ENCODE measurements around the gene CA10. TPM values are rescaled to one million over a fixed set of nuclear protein-coding genes. Genes with fewer than 3 reads are reported as not detected.

Gene CA10
- total RNA-seq, 1 donor = not detected

GRCh38 chr17:51946311-51946710, 212.2 kb downstream of the CA10 start:
- Histone ChIP-seq H3K36me3 (ENCODE audit: insufficient read depth, low read length) (no peaks in the 10 kb centered on the region), H4K20me1 (ENCODE audit: insufficient read depth, low read length) (no peaks in the 10 kb centered on the region), H3K4me3 (ENCODE audit: insufficient read depth, low read length) (no peak overlapping the region), H3K4me1 (ENCODE audit: insufficient read depth, low read length) (no peaks in the 10 kb centered on the region), H3K27ac (ENCODE audit: low read depth, low read length) (no peak overlapping the region), H3K27me3 (ENCODE audit: insufficient read depth, low read length) (no peaks in the 10 kb centered on the region), H2AFZ (ENCODE audit: low read length) (no peak overlapping the region), H3K4me2 (ENCODE audit: insufficient read depth, low read length) (no peak overlapping the region), H3K9me3 (ENCODE audit: low read depth, low read length) (no peaks in the 10 kb centered on the region), H3K79me2 (ENCODE audit: insufficient read depth, low read length) (no peaks in the 10 kb centered on the region)
- DNase-seq (ENCODE audit: insufficient read length, low spot score, missing footprints) = no peak
- no peak for TF ChIP-seq CTCF (IDR thresholded peaks at IDR 0.05; ENCODE audit: extremely low read depth, low read depth, low read length)

DNA sequence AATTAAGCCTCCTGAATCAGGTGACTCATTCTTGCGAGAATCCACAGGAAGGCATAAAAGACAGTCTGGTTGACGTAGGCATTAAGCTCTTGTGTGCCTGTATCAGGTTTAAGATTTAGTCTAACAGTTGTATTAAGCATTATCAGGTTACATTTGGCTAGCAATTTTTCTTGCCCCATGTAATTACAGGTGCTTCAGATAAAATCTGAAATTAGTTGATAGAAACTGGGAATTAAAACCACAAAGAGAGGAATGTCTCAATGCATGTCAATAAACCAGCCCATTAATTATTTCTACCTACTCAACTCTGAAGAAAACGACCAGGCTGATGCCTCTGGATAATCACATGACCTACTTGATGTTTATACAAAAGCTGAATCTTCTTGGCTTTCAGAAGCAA, 217.2 kb downstream of the CA10 start:
- no peaks in the 10 kb centered on the region for H3K4me1 ChIP-seq (ENCODE audit: insufficient read depth, low read length)
- H3K4me3 ChIP-seq (ENCODE audit: insufficient read depth, low read length) = no peak overlapping the region
- no peaks in the 10 kb centered on the region for H3K27me3 ChIP-seq (ENCODE audit: insufficient read depth, low read length)
- no peak overlapping the region for H2AFZ ChIP-seq (ENCODE audit: low read length)
- no peaks in the 10 kb centered on the region for H4K20me1 ChIP-seq (ENCODE audit: insufficient read depth, low read length)
- no peak overlapping the region for H3K4me2 ChIP-seq (ENCODE audit: insufficient read depth, low read length)
- no peaks in the 10 kb centered on the region for H3K9me3 ChIP-seq (ENCODE audit: low read depth, low read length)
- H3K36me3 ChIP-seq (ENCODE audit: insufficient read depth, low read length) = no peaks in the 10 kb centered on the region
- TF ChIP-seq CTCF (IDR thresholded peaks at IDR 0.05; ENCODE audit: extremely low read depth, low read depth, low read length) = no peak
- no peak for DNase-seq (ENCODE audit: insufficient read length, low spot score, missing footprints)
- no peak overlapping the region for H3K27ac ChIP-seq (ENCODE audit: low read depth, low read length)
- H3K79me2 ChIP-seq (ENCODE audit: insufficient read depth, low read length) = no peaks in the 10 kb centered on the region

- Histone ChIP-seq H3K4me1 (ENCODE audit: insufficient read depth, low read length) (no peaks in the 10 kb centered on the region), H3K4me3 (ENCODE audit: insufficient read depth, low read length) (no peak overlapping the region), H3K9me3 (ENCODE audit: low read depth, low read length) (no peaks in the 10 kb centered on the region), H2AFZ (ENCODE audit: low read length) (no peak overlapping the region), H3K4me2 (ENCODE audit: insufficient read depth, low read length) (no peak overlapping the region), H4K20me1 (ENCODE audit: insufficient read depth, low read length) (no peaks in the 10 kb centered on the region), H3K36me3 (ENCODE audit: insufficient read depth, low read length) (no peaks in the 10 kb centered on the region), H3K27me3 (ENCODE audit: insufficient read depth, low read length) (no peaks in the 10 kb centered on the region), H3K79me2 (ENCODE audit: insufficient read depth, low read length) (no peaks in the 10 kb centered on the region), H3K27ac (ENCODE audit: low read depth, low read length) (no peak overlapping the region)
- no peak for DNase-seq (ENCODE audit: insufficient read length, low spot score, missing footprints)
- no peak for TF ChIP-seq CTCF (IDR thresholded peaks at IDR 0.05; ENCODE audit: extremely low read depth, low read depth, low read length)
These were observed 221.2 kb downstream of the CA10 start for GRCh38 chr17:51937264-51937663.

GRCh38 chr17:51935477-51935876, 223.0 kb downstream of the CA10 start:
- no peak overlapping the region for H3K4me2 ChIP-seq (ENCODE audit: insufficient read depth, low read length)

More at GRCh38 chr17:51935477-51935876, 223.0 kb downstream of the CA10 start:
- Histone ChIP-seq H2AFZ (ENCODE audit: low read length) (no peak overlapping the region), H3K27ac (ENCODE audit: low read depth, low read length) (no peak overlapping the region), H3K9me3 (ENCODE audit: low read depth, low read length) (no peaks in the 10 kb centered on the region), H4K20me1 (ENCODE audit: insufficient read depth, low read length) (no peaks in the 10 kb centered on the region), H3K4me1 (ENCODE audit: insufficient read depth, low read length) (no peaks in the 10 kb centered on the region), H3K27me3 (ENCODE audit: insufficient read depth, low read length) (no peaks in the 10 kb centered on the region), H3K4me3 (ENCODE audit: insufficient read depth, low read length) (no peak overlapping the region), H3K36me3 (ENCODE audit: insufficient read depth, low read length) (no peaks in the 10 kb centered on the region), H3K79me2 (ENCODE audit: insufficient read depth, low read length) (no peaks in the 10 kb centered on the region)
- DNase-seq (ENCODE audit: insufficient read length, low spot score, missing footprints) = no peak
- no peak for TF ChIP-seq CTCF (IDR thresholded peaks at IDR 0.05; ENCODE audit: extremely low read depth, low read depth, low read length)
